ENCODE measurements around the gene MAST3.

DNA sequence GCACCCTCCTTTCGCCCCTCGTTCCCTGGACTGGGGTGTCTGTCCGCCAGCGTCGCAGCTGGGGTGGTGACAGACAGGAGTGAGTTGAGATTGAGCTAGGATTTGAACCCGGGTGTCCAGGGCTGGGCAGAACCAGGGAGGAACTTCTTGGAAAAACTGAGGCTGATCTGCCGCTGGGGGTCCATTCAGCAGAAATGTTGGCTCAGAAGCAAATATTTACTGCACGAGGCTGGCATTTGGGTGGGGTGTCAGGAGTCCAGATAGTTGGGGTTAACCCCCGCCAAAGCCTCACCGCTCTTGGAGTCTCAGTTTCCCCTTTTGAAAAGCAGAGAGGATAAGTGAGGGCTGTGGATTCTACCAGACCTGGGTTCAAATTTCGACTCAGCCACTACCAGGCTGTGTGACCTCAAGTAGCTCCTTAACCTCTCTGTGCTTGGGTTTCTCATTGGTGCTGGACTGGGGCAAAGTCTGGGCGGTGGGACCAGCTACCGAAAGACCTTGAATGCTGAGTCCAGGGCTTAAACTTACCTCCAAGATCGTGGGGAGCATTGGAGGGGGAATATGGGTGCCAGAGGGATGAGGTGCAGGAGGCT is 20.9 kb downstream of the MAST3 start:
- TF ChIP-seq, protein P1, sequence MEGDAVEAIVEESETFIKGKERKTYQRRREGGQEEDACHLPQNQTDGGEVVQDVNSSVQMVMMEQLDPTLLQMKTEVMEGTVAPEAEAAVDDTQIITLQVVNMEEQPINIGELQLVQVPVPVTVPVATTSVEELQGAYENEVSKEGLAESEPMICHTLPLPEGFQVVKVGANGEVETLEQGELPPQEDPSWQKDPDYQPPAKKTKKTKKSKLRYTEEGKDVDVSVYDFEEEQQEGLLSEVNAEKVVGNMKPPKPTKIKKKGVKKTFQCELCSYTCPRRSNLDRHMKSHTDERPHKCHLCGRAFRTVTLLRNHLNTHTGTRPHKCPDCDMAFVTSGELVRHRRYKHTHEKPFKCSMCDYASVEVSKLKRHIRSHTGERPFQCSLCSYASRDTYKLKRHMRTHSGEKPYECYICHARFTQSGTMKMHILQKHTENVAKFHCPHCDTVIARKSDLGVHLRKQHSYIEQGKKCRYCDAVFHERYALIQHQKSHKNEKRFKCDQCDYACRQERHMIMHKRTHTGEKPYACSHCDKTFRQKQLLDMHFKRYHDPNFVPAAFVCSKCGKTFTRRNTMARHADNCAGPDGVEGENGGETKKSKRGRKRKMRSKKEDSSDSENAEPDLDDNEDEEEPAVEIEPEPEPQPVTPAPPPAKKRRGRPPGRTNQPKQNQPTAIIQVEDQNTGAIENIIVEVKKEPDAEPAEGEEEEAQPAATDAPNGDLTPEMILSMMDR (conservative IDR thresholded peaks at IDR 0.05), result no peak
- TF ChIP-seq ZFX (IDR thresholded peaks at IDR 0.05), result no peak
